SW480 (cell line): Measurements from ENCODE around the gene ABLIM3.

Experiments used
- DNase-seq: peaks from one replicate; pipeline ENCODE4 v3.0.0-alpha.2; 2016; ENCODE audit warnings: low spot score

The ABLIM3 gene

DNA sequence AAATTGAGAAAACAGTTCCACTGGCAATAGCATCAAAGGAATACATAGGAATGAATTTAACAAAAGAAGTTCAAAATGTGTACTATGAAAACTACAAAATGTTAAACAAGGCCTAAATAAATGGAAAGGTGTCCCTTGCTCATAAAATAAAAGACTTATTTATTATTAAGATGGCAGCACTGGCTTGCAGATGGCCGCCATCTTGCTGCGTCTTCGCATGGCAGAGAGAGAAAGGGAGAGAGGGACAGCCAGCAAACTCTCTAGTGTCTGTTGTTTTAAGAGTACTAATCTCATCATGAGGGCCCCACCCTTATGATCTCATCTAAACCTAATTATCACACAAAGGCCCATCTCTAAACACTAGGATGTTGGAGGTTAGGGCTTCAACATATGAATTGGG is 47.1 kb downstream of the ABLIM3 start:
- no peak for DNase-seq

DNA sequence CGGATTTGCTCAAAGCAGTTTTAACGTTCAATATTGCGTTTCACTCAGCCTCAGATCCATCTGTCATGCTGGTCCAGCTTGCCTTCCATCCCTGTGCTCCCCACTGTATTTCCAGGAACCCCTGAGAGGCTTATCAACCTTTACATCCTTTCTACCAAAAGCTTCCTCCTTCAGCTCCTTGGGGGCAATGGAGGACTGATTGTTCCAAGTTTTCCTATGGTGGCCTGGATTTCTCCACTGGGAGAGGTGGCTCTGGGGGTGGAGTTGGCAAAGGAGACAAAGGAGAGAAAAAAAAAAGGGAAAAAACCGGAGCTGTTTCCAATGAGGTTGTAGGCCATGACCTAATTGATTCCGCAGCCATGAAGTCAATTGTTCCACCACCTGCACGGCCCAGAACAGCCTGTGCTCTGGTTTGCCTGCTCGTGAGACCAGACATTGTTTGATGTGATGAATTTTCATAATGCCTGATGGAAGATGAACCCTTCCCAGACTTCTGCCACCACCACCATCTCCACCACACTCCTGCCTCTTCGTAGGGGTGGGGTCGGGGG is 54.1 kb downstream of the ABLIM3 start:
- no peak for DNase-seq

DNA sequence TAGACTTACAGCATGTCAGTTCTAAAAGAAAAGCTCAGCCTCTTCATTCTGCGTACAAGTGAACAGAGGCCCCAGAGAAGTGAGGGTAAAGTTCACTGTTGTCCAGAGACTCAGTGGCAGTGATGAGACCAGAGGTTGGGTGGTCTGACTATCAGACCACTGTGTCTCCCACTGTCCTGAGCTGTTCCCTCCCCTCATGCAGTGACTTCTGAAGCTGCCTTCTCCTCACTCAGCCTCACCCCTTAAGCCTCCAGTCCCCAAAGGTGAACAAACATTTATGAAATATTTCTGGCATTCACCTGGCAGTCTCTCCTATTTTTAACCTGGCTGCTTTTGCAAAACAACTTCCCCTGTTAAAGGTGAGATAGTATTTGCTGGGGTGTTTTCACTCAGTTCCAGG is 54.7 kb downstream of the ABLIM3 start:
- no peak for DNase-seq

DNA sequence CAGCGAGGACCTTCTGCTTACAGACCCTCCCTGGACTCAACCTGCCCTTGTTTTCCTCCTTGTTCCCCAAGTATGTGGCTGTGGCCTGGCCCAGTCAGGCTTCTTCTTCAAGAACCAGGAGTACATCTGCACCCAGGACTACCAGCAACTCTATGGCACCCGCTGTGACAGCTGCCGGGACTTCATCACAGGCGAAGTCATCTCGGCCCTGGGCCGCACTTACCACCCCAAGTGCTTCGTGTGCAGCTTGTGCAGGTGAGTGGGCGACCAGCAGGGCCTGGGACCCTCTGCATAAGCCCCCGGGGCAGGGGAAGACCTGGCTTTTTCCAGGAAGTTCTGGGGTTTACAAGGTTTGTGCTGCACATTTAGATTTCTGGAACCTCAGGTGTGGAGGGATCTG is 56.9 kb downstream of the ABLIM3 start:
- no peak for DNase-seq

DNA sequence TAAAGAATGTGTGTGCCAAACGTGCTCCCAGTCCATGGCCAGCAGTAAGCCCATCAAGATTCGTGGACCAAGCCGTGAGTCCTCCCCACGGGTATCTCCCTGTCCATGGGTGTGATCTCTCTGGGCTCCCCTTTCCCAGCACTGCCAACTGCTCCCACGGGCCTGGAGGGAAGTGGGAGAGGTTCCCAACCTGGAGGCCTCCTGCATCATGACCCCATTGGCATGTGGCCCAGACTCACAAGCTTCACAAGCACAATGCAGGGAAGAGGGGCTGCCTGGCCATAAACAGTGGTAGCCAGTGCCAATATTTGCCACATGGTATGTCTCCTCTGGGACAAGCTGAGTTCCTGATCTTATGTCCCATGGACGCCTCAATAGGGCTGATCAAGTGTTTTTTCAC is 59.1 kb downstream of the ABLIM3 start:
- no peak for DNase-seq

DNA sequence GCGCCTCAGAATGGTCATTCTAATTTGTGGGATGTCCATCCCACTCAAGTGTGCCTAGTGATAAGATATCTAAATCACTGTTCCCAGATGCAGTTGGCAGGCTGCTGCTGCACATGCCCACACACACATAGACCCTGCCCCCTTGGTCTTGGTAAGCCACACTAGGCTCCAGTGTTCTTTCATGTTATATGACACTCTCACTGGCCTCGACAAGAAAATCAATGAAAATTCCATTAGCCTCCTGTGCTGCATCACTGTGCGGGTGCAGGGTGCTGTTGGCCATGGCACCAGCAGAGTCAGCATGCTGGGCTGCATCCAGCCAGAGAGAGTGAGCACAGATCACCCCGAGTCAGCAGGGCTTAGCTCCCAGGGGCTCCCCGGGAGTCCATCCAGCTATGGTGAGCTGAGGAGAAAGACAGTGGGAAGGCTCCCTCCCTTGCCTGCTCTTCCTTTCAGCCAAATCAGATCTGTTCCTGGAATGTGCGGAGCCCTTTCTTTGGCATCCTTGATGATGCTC is 59.9 kb downstream of the ABLIM3 start:
- no peak for DNase-seq

DNA sequence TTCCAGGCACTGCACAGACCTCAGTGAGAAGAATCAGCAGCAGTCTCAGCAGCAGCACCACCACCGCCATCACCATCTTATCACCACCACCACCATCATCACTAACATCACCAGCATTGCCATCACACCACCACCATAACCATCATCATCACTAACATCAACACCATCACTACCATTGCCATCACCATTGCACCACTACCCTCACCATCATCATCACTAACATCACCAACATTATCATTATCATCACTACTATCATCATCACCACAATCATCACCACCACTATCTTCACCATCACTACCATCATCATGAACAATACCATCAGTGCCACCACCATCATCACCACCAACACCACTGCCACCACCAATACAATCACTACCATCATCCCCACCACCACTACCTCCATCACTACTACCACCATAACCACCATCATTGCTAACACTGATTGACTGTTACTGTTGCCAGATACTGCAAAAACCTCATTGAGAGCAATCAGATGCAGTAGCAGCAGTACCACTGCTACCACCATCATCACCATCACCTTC is 61.7 kb downstream of the ABLIM3 start:
- no peak for DNase-seq

DNA sequence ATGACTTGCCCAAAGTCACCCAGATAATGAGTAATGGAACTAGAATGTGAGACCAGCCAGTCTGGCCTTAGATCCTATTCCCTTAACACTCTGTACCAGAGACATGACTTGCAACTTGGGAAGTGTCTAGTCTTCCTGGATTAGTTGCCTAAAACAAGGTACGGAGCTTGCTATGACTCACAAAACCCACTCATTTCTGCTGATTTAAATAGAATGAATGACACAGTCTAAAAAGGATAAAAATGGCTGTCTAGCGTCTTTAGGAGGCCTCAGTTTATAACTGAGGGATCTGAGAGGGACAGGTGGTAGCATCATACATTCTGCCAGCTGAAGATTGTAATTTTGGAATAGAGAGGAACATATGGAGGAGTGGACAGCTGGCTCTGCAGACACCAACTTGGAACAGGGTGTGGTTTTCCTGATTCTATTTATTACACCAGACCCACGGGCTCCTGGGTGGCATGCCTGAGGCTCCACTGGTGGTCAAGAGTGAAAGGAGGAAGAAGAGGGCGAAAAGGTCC is 62.7 kb downstream of the ABLIM3 start:
- DNase-seq, result no peak

DNA sequence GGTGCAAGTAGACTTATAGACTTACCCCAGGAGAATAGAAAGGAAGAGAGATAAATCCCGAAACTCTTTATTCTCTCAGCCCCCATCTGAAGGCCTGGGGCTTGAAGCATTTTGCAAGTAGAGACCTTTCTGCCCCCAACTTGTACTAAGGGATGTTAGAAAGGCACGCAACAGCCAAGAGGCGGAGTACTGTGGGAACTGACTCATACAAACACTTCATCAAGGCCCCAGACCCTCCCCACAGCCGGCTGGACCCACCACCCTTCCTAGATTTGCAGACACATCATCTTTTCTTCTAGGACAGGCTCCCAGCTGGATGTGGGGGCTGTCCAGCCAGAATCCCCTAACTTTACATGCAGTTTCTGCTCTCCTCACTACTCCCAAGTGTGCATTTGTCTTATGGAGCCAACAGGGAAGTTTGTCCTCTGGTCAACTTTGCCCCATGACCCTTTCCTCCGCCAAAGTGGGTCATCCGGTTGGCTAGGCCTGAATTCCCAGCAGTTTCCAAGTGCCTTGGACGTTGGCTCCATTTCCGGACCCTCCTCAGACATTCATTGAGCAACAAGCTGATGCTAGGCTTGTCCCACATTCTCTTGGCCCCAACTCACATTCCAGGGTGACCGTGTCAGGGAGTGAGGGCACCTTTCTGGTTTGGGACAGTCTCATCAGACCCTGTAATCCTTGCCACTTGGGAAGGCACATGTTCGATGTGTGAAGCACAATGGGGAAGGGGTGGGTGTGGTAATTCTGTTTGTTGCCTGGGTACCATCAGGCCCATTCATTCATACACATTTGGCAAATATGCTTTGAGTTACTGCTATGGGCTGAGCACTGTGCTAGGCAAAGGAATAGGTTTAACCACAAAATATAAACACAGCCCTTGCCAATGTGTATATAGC is 64.6 kb downstream of the ABLIM3 start:
- DNase-seq, result no peak

DNA sequence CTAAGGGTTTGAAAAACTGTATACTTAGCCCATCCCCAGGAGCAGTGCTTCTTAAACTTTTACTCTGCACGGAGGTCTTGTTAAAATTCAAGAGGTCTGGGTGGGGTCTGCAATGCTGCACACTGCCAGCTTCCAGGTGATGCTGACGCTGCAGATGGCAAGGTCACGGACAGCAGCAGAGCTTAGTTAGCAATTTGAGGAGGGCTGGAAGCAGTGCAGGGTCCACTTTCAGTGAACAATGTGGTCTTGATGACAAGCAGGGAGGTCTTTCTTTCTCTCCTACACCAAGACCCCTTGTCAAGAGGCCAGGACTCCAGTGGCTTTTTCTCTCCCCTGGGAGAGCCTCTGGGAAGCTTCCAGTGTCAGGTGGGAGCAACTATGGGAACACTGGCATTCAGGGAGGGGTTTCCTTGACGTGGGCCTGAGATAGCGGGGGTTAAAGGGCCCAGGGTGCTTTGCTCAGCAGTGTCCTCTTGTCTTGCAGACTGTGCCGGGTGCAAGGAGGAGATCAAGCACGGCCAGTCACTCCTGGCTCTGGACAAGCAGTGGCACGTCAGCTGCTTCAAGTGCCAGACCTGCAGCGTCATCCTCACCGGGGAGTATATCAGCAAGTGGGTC is 65.3 kb downstream of the ABLIM3 start:
- no peak for DNase-seq

DNA sequence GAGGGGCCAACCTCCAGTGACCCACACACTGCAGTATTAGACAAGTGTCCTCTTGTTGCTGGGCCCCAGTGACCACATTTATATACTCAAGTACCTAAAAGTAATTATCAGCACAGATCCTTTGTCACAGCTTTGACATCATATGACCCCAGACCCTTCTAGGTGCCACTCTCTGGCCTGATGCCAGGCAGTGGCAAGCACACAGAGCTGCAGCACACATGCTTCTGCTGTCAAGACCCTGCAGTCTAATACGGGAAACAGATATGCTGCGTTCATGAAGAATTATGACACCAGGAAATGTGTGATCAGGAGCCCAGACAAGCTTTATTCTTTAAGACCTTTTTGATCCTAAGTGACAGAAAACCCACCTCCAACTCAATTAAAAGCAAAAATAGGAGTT is 66.5 kb downstream of the ABLIM3 start:
- no peak for DNase-seq

DNA sequence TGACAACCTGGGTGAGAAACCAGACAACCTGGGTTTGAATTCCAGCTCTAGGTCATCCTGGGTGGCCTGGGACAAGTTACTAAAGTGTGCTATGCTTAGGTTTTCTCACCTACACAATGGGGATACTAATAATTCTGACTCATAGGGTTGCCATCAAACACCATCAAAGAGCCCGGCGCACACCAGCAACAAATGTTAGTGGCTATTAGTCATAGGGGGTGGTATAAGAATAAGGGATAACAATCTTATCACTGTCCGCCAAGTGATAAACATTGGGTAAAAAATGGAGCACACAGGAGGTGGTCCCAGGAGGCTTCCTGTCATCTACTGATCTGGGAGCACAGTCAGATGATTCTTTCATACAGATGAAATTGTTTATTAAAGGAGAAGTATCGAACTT is 68.9 kb downstream of the ABLIM3 start:
- DNase-seq, result peak; percentile 99

DNA sequence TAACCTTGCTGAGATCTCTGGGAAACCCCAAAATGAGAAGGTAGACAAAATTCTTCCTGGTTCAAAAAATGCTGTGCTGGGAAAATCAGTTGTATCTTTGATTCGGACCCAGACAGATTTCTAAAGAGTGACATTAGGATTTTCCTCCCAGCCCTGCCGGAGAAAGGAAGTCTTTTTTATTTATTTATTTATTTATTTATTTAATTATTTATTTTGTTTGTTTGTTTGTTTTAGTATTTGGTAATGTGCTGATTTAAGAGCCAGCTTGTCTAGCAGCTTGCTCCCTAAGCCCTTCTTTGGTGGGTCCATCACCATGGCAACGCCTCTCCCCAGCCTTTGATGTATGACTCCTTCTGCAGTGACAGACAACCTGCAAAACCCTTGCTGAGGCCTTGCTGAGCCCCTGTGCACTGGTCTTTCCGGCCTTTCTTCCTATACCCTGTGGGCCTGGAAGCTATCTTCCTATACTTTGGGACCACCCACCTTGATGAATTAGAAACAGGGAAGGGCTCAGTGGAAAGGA is 69.7 kb downstream of the ABLIM3 start:
- DNase-seq, result peak; percentile 72

DNA sequence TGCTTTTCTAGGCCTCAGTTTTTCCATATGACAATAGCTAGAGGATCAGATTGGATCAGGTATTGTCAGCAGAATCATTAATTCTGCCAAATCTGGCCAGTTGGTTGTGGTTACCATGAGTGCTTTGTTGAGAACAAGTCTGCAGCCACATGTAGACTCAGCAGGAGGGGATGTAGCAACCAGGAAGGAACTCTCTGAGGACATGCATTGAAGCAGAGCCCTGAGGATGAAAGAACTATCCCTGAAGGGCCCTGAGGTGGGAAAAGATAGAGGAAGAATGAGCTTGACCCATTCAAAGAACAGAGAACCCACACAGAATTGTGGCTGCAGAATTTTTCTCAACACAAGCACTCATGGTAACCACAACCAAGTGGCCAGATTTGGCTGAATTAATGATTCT is 70.3 kb downstream of the ABLIM3 start:
- DNase-seq, result no peak

DNA sequence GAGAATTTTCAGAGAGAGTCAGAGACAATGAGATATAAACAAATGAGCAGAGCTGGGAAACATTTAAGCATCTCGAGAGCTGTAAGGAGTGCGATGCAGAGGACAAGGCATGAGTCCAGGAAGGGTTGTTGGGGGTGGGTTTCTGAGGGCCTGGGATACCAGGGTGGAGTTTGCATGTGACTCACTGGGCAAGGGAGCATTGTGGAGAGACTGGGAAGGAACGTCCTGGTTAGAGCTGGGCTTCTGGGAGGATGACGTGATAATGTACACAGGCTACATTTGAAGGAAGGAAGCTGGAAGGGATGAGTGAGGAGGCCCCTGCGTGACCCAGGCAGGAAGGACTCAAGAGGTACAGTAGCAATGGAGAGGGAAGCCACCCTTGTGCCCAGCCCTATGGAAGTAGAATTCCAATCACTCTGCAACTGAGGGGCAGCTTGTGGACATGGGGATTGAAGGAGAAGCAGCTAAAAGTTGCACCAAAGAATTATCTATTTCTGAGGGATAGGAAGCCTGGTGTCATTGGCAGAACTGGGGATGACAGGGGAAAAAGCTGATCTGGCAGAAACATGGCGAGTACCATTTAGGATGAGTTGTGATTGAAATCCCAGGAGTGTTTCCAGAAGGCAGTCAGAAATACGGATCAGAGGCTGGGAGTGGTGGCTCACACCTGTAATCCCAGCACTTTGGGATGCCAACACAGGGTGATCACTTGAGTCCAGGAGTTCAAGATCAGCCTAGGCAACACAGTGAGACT is 71.1 kb downstream of the ABLIM3 start:
- no peak for DNase-seq

DNA sequence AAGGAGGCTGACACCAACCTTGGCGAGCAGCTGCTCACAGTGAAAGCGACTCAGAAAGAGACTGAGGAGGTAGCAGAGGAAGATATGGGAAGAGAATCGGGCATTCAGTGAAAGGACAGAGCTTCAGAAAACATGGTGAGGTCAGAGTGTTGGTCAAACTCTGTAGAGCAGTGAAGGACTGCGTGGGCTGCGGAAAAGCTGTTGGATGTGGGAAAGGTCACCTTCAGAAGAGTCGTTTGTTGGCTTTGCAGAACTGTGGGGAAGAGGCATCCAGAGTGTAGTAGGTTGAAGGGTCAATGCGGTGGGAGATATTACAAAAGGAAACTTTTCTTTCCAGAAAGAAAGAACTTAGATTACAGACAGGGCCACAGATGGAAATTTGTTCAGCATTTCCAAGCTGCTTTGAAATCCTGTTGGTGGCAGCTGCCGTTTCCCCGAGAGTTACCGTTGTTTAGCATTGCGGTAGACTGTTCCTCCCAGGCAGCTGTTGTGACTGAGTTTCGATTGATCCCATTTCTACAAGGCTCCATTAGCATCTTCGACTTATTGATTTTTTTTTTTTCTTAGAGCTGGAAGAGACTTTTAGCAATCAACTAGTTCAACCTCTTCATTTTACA is 72.1 kb downstream of the ABLIM3 start:
- DNase-seq, result no peak

DNA sequence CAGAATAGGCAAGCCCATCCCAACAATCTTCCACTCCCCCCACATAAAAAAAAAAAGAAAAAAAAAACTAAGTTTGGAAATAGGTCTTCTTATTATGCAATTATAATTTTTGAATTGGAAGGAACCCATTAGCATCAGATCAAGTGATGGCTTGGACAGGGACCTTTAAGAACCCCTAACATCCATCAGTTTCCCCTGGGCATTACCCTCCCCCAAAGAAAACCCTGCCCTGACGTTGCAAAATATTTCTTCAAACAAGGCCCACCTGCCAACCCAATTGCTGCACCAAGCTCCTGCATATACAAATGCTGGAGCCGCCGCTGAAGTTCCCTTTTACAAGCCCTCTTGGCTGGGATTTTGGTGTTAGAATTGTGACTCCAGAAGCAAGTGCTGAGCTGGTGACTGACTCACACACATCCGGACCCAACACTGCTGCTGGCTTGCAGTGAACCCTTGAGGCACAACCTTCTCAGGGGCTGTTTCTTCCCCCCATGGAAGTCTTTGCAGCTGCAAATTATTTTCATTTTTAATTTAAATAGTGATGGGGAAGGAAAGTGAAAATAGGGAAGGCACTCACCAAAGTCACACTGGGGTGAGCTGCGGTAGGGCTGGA is 74.3 kb downstream of the ABLIM3 start:
- DNase-seq, result no peak

DNA sequence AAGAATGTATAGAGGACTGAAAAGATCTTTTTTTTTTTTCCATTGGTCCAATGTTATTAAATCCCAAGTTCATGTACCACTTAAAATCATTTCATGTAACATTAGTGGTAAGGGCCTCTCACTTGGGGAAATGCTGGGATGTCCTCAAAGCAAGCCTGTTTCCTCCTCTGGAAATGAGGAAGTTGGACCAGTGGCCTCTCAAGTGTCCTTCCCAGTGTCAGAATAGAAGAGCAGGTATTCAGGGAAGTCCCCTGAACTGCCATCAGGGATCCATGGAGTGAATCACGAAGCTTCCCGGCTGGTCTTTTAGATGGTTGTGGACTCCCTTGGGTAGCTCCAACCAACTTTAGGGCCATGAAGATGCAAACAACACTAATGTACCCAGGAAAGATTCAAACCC is 75.2 kb downstream of the ABLIM3 start:
- no peak for DNase-seq

DNA sequence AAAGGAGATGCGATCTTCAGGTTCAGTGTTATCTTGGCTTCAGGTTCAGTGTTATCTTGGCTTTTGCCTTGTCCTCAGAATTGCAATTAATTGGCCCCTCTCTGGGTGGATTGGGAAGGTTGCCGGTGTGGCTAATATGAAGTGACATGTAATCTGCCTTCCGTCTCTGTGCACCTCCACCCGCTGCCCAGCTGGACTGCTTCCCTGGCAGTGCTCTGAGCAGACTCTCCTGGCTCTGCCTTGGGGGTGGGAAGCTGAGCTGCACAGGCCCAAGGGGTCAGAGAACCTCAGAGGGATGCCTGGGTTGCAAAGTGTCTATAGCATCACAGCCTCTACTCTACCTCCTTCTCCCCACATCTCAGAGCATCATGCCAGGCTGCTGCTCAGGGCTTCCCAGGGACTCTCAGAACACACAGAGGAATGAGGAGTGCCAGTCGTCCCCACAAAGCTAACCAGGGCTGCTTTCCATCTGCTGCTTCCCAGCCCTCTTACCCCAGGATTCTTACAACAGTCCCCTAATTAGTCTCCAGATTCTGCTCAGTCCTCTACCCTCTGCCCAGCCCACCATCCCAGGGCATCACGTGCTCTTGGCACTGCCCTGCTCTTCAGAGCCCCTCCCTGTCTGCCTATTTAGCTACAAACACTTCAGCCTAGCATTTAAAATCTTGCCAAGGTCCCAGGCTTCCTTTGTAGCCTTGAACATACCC is 76.0 kb downstream of the ABLIM3 start:
- DNase-seq, result no peak

DNA sequence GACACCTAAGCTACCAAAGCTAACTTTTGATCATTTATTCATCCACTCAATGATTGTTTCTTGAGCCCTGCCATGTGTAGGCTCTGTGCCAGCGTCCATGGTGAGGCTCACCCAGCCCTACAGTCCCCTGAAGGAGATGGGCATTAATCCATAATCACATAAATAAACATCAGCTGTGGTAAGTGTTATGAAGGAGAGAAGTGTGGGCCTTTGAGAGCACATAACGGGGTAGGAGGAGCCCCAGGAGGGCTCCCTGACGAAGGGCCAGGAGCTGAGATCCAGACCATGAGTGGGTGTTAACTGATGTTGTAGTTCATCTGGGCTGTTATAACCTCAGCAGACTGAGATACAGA is 76.5 kb downstream of the ABLIM3 start:
- no peak for DNase-seq
